HepG2 (cell line): ENCODE data around the gene MRGPRF. TPM values are rescaled to one million over a fixed set of nuclear protein-coding genes. Genes with fewer than 3 reads are reported as not detected.

Experiments
- ATAC-seq: fragments of 200-7000 bp; cut with Tn5 transposase; 3 replicates; pipeline ENCODE4 v1.9.1; 2020; ENCODE audit warnings: mild to moderate bottlenecking, moderate library complexity
- BruUV-seq: library from RNA; stranded (reverse); fragments of 400-500 nt; replicated peaks from 2 replicates; lab custom pipeline; 2021; lab: Mats Ljungman, UMichigan
- CTCF ChIA-PET: fragments of 300-600 bp; formaldehyde crosslinking; extraction: SDS; loops from one replicate; lab custom pipeline; 2021; ENCODE audit warnings: low total read pairs, inconsistent platforms, low intra/inter-chr PET ratio; lab: Yijun Ruan, JAX
- POLR2A ChIA-PET: fragments of 350-600 bp; sonication (Branson Sonifier 250); formaldehyde crosslinking; loops from one replicate; lab custom pipeline; 2020; ENCODE audit warnings: antibody characterized with exemption, inconsistent platforms; lab: Yijun Ruan, JAX
- DNase-seq: peaks from one replicate; pipeline ENCODE4 v3.0.0-alpha.2; 2015; ENCODE audit warnings: low spot score
- FAIRE-seq: peaks from 3 replicates; lab custom pipeline; 2011; peaks lifted over from hg19 to GRCh38; lab: Jason Lieb, UNC
- H2AFZ ChIP-seq: one replicate; pipeline ENCODE4 v1.6.1; 2011; ENCODE audit warnings: low read length, inconsistent platforms
- H3K27ac ChIP-seq: fragments of 300-600 bp; 3 replicates; pipeline ENCODE4 v1.8.0; 2011; ENCODE audit warnings: mixed run types, mild to moderate bottlenecking, mixed read lengths, low read length, inconsistent platforms; ENCODE audit not compliant: insufficient read depth; ENCODE audit errors: extremely low read length
- H3K27me3 ChIP-seq, 2 experiments: fragments of 200-600 bp in 1 of 2; 2 replicates in 1 of 2; 3 replicates in 1 of 2; pipeline versions ENCODE4 v1.6.0 to v1.8.0; 2011; ENCODE audit warnings: low read length in 2 of 2, mild to moderate bottlenecking in 2 of 2, moderate library complexity in 2 of 2, inconsistent platforms in 1 of 2; ENCODE audit not compliant: insufficient read depth in 2 of 2, control insufficient read depth in 1 of 2
- H3K36me3 ChIP-seq, 2 experiments: fragments of 200-600 bp in 1 of 2; replicated peaks in 1 of 2; 2 replicates in 1 of 2; 3 replicates in 1 of 2; pipeline versions ENCODE4 v1.5.1 to v1.8.0; 2011; ENCODE audit warnings: low read length in 2 of 2, inconsistent platforms in 1 of 2; ENCODE audit not compliant: insufficient read depth in 2 of 2, control insufficient read depth in 1 of 2
- H3K4me1 ChIP-seq: 2 replicates; pipeline ENCODE4 v1.5.1; 2012; ENCODE audit warnings: low read length, inconsistent platforms; ENCODE audit not compliant: insufficient read depth
- H3K4me2 ChIP-seq: 2 replicates; pipeline ENCODE4 v1.6.0; 2011; ENCODE audit warnings: low read depth, low read length, inconsistent platforms
- H3K4me3 ChIP-seq, 3 experiments: fragments of 200-600 bp in 1 of 3; sonication (generic), shearing (Covaris generic) in 1 of 3; replicated peaks in 1 of 3; 2 replicates each; pipeline ENCODE4 v1.5.1; 2011 to 2016; ENCODE audit warnings: low read length in 3 of 3, inconsistent platforms in 2 of 3, low read depth in 2 of 3, mild to moderate bottlenecking in 2 of 3, control low read depth in 1 of 3, mixed read lengths in 1 of 3; ENCODE audit not compliant: insufficient read depth in 1 of 3
- H3K79me2 ChIP-seq: one replicate; pipeline ENCODE4 v1.6.1; 2011; ENCODE audit warnings: low read length, inconsistent platforms; ENCODE audit not compliant: insufficient read depth
- H3K9ac ChIP-seq: 2 replicates; pipeline ENCODE4 v1.6.0; 2011; ENCODE audit warnings: mild to moderate bottlenecking, low read depth, low read length, inconsistent platforms; ENCODE audit not compliant: insufficient read depth
- H3K9me3 ChIP-seq: 2 replicates; pipeline ENCODE4 v1.5.1; 2012; ENCODE audit warnings: mild to moderate bottlenecking, low read length
- H4K20me1 ChIP-seq: 2 replicates; pipeline ENCODE4 v1.6.0; 2011; ENCODE audit warnings: inconsistent platforms, mild to moderate bottlenecking, low read length, moderate library complexity; ENCODE audit not compliant: insufficient read depth
- CTCF ChIP-seq: sonication (generic); formaldehyde crosslinking; IDR thresholded peaks from 2 replicates; pipeline ENCODE4 v1.5.0; 2020; ENCODE audit warnings: mild to moderate bottlenecking, missing genetic modification reagents, moderate library complexity
- GPN1 ChIP-seq: sonication (generic); formaldehyde crosslinking; IDR thresholded peaks from 2 replicates; pipeline ENCODE4 v1.5.1; 2020; ENCODE audit warnings: missing genetic modification reagents, borderline replicate concordance
- THAP7 ChIP-seq: sonication (generic); formaldehyde crosslinking; IDR thresholded peaks from 2 replicates; pipeline ENCODE4 v1.8.1; 2023; ENCODE audit warnings: mild to moderate bottlenecking, missing genetic modification reagents
- THRA ChIP-seq: sonication (generic); formaldehyde crosslinking; IDR thresholded peaks from 2 replicates; pipeline ENCODE4 v1.4.0; 2020; ENCODE audit warnings: missing genetic modification reagents, borderline replicate concordance
- ZKSCAN5 ChIP-seq: sonication (generic); formaldehyde crosslinking; IDR thresholded peaks from 2 replicates; pipeline ENCODE4 v1.5.1; 2020; ENCODE audit warnings: mild to moderate bottlenecking, missing genetic modification reagents
- WGBS: methylation state at CpG from one replicate; pipeline ENCODE4 v1.1.6; 2017; ENCODE audit warnings: low lambda C conversion rate; 5-methylcytosine and 5-hydroxymethylcytosine counted together
- in situ Hi-C: cut with HindIII; loops from 2 replicates; pipeline ENCODE4 v1.10.0; 2017; ENCODE audit warnings: low pct_unique_long_range_greater_than_20kb; ENCODE audit not compliant: extremely low pct_ligation_motif_present
- intact Hi-C: fragments of 100-400 bp; cut with micrococcal nuclease; formaldehyde crosslinking; loops from one replicate; pipeline ENCODE4 v1.10.0; 2022; ENCODE audit not compliant: unreplicated experiment
- polyA plus RNA-seq, 8 experiments: library from polyadenylated mRNA; depleted of rRNA in 3 of 8; stranded (reverse) in 7 of 8; unstranded in 1 of 8; fragments of >200 nt; fragmentation: Illumina TruSeq in 4 of 8; extraction: Trizol in 4 of 8; gene quantifications; 2 replicates each; pipeline versions ENCODE4 v1.2.1 to v1.2.3, GENCODE V29; 2011 to 2016; ENCODE audit warnings: low read depth in 4 of 8, missing spikeins in 1 of 8, mixed read lengths in 1 of 8; ENCODE audit not compliant: insufficient read depth in 1 of 8
- total RNA-seq, 5 experiments: library from RNA; depleted of rRNA; stranded (reverse); fragments of >200 nt; fragmentation: Illumina TruSeq; extraction: Trizol; gene quantifications; 2 replicates each; pipeline ENCODE4 v1.2.3, GENCODE V29; 2016; ENCODE audit warnings: low read depth in 1 of 5

Gene MRGPRF
- total and polyA plus RNA-seq, 2 of the 13 experiments (the other 11 are each of a cell fraction or from before 2014, with no cell fraction given): not detected

GRCh38 chr11:68968306-68969250 is 44.5 kb downstream of the MRGPRF start:
- BruUV-seq: no TSS peak
- in situ Hi-C loops: no loop called here
- H3K9ac ChIP-seq: no peak overlapping the region
- 53% methylated on average over 27 of the region's 29 CpGs for WGBS
- no peak overlapping the region for H3K4me2 ChIP-seq
- POLR2A ChIA-PET: no interaction called here
- peaks cover 0 to 16% of the 10 kb centered on the region in 2 experiments; a peak in 4 of 5 replicates for H3K27me3 ChIP-seq
- H4K20me1 ChIP-seq: no peaks in the 10 kb centered on the region
- H3K27ac ChIP-seq: no peak overlapping the region
- no peaks in the 10 kb centered on the region for H3K79me2 ChIP-seq
- H3K4me1 ChIP-seq: no peaks in the 10 kb centered on the region
- TF ChIP-seq THAP7 (CRISPR knock-in tag) (no peak), GPN1 (no peak), THRA (no peak), ZKSCAN5 (CRISPR knock-in tag) (no peak), CTCF (peak; percentile 30; the same call in 1 of the 2 replicates)
- DNase-seq: no peak
- no peaks in the 10 kb centered on the region for H3K36me3 ChIP-seq
- H2AFZ ChIP-seq: no peak overlapping the region
- CTCF ChIA-PET: no interaction called here
- no peak overlapping the region for H3K4me3 ChIP-seq
- no peaks in the 10 kb centered on the region for H3K9me3 ChIP-seq
- intact Hi-C loops: no loop called here
- FAIRE-seq: no peak
- ATAC-seq: no peak
